Fibroblast of gingiva (primary cell): ENCODE data around the gene UBE4A.

Experiments
- DNase-seq: peaks from one replicate; pipeline ENCODE4 v3.0.0-alpha.2; 2011; ENCODE audit warnings: low read depth

The UBE4A gene

DNA sequence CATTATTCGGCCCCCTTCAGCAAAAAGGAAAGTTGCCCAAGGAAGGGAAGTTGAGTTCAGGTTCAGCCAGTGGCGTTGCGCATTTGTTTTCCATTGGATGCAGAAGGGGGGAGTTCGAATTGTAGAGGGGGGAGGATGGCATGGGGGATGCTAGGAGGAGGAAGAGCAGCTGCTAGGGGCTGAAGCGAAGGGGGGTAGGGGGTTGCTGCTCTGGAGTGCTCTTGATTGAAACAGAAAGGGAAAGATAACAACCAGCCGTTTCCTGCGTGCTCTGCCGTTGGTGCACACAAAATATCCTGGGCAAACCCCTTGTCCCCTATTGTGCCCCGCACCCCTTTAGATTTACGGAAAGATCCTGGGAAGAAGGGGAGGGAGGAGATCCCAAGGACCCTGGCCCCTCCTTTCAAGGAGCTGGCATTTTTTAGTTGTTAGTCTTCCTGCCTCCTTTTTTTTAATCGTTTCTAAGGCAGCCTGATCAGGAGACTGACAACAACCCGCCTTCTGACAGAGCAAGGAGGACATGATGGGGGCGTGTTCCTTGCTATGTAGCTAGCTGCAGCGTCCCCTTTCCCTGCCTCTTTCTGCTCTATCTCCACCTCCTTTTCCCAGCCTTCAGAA lies 79.0 kb downstream of the UBE4A start:
- DNase-seq: peak; percentile 75

DNA sequence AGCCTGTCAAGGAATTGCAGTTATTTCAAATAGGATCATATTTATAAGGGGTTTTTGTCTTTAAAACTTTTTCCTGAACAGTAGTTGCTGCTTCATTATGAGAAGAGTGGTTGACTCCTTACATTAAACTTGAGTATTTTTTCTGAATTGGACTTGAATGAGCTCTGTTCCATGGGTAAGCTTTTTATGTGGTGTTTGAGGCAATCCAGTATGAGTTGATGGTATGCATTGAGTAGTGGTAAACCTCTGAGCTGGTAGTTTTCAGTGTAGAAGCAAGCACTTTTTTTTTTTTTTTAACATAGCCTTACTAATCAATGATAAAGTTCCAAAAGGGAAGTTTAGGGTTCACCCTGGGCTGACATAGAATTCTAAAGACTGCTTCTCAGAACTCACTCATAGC lies 80.2 kb downstream of the UBE4A start:
- no peak for DNase-seq

DNA sequence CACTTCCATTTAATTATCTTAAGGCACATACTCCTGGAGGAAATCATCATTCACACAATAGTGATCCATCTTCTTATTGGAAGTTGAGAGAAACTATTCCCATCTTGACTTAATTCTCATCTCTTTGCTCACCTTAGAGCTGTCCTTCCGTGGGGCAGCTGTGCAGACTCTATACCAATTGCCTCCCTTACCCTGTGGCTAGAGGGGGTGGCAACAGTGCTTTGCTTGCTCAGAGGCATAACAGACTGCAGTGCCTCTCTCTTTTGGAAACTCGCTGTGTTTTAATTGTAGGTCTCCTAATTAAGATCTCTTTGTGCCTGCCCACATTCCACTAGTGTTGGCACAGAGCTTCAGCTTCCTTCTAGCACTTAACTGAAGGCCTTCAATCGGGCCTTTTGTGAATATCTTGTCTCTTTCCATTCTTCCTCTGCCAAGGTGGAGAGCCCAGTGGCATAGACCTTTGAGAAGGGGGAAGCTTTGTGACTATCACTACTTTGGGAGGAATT lies 82.4 kb downstream of the UBE4A start:
- no peak for DNase-seq

DNA sequence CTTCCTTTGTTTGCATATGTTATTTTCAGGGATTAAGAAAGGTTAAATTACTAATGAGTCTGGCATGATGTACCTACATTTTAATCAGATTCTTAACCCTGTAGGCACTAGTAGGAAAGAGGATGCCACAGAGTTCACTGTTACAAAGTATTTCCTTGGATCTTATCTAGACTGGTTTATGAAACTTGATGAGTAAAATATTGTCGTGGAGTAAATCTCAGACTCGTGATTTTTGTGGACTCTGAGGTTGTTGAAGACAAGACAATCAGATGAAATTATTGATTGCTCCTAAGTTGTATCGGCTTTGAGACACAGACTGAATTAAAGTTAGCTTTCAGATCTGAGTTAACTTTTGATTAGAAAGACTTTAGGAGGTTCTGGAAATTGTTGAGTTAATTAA lies 82.9 kb downstream of the UBE4A start:
- DNase-seq: no peak

DNA sequence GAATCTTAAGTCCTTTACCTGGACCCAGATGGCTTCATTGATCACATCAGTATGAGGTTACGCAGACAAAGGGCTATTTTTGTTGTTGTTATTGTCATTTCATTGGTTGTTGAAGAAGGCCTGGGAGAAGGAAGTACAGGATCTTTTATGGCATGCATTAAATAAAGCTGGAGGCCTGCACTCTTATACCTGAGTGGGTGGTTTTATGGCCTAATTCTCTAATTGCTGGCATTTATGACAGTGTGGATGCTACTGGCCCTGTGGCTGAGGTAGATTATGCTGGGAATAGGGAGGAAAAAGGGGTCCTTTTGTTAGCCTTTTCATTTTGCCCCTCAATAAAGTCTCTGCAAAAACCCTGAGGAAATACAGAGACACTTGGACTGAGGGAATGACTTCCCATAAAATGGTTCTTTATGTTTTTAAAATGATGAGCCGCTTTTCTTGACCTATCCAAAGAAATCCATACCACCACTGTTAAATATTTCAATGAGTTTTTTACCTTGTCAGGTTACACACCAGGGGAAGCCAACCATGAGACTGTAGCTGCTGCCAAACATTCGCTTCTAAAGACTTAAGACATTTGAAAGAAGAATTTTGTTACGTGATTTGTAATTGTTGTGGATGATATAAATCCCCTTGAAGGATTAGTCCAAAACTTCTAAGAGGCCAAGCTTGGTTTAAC lies 83.6 kb downstream of the UBE4A start:
- no peak for DNase-seq

DNA sequence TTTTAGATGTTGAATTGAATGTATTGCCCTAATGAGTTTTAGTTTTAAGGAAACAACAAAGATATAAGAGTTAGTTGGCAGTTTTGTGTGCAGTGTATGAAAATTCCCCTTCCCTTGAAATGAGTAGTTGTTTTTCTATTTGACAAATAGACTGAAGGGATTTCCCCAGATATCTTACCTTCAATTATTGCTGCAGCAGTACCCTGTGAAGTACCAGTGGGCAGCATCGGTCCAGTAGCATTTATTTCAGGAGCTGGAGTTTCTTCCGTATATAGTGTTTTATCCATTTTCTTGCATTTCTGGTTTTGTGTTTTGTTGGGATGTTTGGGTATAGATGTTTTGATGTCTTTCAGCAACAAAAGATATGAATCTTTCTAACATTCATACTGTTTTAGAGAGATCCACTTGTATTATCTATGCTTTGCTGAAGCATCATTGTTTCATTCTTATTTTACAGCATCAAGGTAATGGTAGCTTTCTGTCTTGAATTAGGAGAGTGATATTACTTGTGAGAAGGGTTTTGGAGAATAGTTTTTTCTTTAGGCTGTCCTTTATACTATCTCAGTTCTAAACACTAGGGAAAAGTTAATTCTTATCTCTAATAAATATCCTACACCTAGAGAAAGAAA lies 84.3 kb downstream of the UBE4A start:
- DNase-seq: no peak

DNA sequence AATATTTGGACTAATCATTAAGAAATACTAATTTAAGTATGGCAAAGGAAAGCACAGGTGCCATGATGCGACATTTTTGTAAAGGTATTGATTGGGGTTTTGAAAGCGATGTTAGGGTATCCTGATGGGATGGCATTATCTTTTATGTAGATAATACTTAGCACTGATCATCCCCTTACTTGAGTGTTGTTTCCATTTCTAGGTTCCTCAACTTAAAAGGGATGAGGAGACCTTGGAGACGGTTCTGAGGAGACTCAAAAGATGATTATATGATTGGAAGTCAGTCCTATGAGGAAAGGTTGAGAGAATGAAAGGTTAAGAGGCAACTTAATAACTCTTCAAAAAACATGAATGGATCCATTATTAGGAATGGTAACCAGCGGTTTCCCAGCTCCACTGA lies 88.0 kb downstream of the UBE4A start:
- no peak for DNase-seq

DNA sequence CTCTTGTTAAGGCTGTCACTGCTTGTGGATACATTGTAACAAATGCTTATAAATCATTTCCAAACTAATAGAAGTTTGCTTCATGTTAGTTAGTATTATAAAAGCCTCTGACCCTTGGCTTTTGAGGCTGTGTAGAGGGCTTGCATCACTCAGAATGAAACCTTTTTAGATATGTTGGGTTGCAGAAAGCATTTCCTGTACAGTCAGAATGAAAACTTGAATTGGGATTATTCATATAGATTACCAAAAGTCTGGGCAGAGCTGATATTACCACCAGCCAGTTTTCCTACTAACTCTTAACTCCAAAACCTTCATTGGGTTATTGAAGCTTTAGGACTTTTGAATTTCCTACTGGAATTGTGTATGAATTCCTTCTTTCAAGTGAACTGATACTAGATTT lies 88.9 kb downstream of the UBE4A start:
- peak; percentile 26 for DNase-seq
